HCT116 (cell line): ENCODE measurements around the gene MUC13.

Experiments used
- CTCF ChIP-seq, 3 experiments: fragments of 200-600 bp in 1 of 3; sonication (generic) in 1 of 3; IDR thresholded peaks in 2 of 3; conservative IDR thresholded peaks in 1 of 3; 2 replicates each; pipeline ENCODE4 v1.5.1; 2012 to 2017; ENCODE audit warnings: low read depth in 2 of 3, low read length in 2 of 3, antibody characterized with exemption in 1 of 3, borderline replicate concordance in 1 of 3, control low read depth in 1 of 3, mild to moderate bottlenecking in 1 of 3, mixed read lengths in 1 of 3, mixed run types in 1 of 3, moderate library complexity in 1 of 3; ENCODE audit not compliant: insufficient read depth in 1 of 3
- EZH2 ChIP-seq: fragments of 200-600 bp; sonication (generic); IDR thresholded peaks from 2 replicates; pipeline ENCODE4 v1.6.1; 2017; ENCODE audit warnings: antibody characterized with exemption, mixed run types

DNA sequence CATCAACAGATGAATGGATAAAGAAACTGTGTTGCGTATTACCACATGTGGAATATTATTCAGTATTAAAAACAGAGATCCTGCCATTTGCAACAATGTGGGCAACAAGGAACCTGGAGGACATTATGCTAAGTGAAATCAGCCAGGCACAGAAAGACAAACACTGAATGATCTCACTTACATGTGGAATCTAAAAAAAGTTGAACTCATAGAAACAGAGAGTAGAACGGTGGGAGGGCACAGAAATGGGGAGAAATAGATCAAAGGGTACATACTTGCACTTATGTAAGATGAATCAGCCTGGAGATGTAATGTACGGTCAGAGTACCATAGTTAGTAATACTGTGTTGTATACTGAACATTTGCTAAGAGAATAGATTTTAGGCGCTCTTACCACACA, 29.8 kb upstream of the MUC13 start:
- TF ChIP-seq EZH2 (no peak), CTCF (IDR thresholded peaks at IDR 0.05 in 2 of 3, conservative IDR thresholded peaks at IDR 0.05 in 1 of 3; ENCODE audit: borderline replicate concordance in 1 of 3, insufficient read depth in 1 of 3, low read depth in 2 of 3, low read length in 2 of 3) (no peak)
